BE2C (cell line): ENCODE data around the gene FXYD7.
A peak's percentile ranks its signal among the peaks of the same experiment; 100 is the strongest.

Experiments
- DNase-seq: peaks from one replicate; pipeline ENCODE4 v3.0.0-alpha.2; 2020
- H3K27me3 ChIP-seq: fragments of 250-450 bp; sonication (Bioruptor Pico); 2 replicates; pipeline ENCODE4 v1.5.1; 2020; ENCODE audit warnings: mild to moderate bottlenecking
- H3K36me3 ChIP-seq: fragments of 250-450 bp; sonication (Bioruptor Pico); 2 replicates; pipeline ENCODE4 v1.5.1; 2020; ENCODE audit warnings: mild to moderate bottlenecking
- H3K4me1 ChIP-seq: fragments of 250-450 bp; sonication (Bioruptor Pico); 2 replicates; pipeline ENCODE4 v1.5.1; 2020
- H3K4me3 ChIP-seq: 2 replicates; pipeline ENCODE4 v1.5.1; 2011; ENCODE audit warnings: low read depth, low read length
- H3K9me3 ChIP-seq: fragments of 250-450 bp; sonication (Bioruptor Pico); 2 replicates; pipeline ENCODE4 v1.5.1; 2020
- TF ChIP-seq, protein P1 (sequence below): IDR thresholded peaks from 2 replicates; pipeline ENCODE4 v1.5.1; 2012; ENCODE audit warnings: mild to moderate bottlenecking, low read depth, low read length

Gene FXYD7

GRCh38 chr19:35140962-35141836, 1.9 kb upstream of the FXYD7 start:
- H3K27me3 ChIP-seq: peaks cover 30% of the 10 kb centered on the region
- TF ChIP-seq, protein P1, sequence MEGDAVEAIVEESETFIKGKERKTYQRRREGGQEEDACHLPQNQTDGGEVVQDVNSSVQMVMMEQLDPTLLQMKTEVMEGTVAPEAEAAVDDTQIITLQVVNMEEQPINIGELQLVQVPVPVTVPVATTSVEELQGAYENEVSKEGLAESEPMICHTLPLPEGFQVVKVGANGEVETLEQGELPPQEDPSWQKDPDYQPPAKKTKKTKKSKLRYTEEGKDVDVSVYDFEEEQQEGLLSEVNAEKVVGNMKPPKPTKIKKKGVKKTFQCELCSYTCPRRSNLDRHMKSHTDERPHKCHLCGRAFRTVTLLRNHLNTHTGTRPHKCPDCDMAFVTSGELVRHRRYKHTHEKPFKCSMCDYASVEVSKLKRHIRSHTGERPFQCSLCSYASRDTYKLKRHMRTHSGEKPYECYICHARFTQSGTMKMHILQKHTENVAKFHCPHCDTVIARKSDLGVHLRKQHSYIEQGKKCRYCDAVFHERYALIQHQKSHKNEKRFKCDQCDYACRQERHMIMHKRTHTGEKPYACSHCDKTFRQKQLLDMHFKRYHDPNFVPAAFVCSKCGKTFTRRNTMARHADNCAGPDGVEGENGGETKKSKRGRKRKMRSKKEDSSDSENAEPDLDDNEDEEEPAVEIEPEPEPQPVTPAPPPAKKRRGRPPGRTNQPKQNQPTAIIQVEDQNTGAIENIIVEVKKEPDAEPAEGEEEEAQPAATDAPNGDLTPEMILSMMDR: peak; percentile 44
- DNase-seq: peak; percentile 98

GRCh38 chr19:35141837-35142605, 1.0 kb upstream of the FXYD7 start:
- H3K27me3 ChIP-seq: peaks cover 30% of the 10 kb centered on the region
- H3K9me3 ChIP-seq: no peaks in the 10 kb centered on the region
- peaks cover 4% of the 10 kb centered on the region for H3K4me1 ChIP-seq
- no peak for DNase-seq
- no peak overlapping the region for H3K4me3 ChIP-seq
- no peaks in the 10 kb centered on the region for H3K36me3 ChIP-seq
- TF ChIP-seq, protein P1: no peak

More at GRCh38 chr19:35140962-35141836, 1.9 kb upstream of the FXYD7 start:
- no peaks in the 10 kb centered on the region for H3K9me3 ChIP-seq
- peaks cover 4% of the 10 kb centered on the region for H3K4me1 ChIP-seq
- no peaks in the 10 kb centered on the region for H3K36me3 ChIP-seq
- no peak overlapping the region for H3K4me3 ChIP-seq

DNA sequence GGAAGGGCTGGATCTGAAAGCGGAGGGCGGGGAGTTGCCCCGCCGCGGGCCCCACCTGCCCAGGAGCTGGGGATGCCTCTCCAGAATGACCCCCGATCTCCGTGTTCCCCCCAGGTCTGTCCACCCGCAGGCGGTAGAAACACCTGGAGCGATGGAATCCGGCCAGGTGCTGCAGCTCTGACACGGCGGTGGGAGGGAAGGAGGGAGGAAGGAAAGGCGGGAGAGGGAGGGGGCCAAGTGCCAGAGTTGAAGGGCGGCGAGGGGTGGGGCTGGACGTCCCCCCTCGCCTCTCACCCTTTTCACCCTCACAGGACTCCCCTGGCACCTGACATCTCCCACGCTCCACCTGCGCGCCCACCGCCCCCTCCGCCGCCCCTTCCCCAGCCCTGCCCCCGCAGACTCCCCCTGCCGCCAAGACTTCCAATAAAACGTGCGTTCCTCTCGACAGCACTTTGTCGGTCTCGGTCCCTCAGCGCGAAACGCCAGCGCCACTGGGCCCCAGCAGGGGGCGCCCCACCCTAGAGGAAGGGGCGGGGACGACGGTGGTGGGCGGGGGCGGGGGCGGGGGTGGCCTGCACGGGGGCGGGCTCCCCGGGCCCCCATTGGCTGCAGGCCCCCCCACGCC, 337 bp upstream of the FXYD7 start:
- Histone ChIP-seq H3K4me3 (no peak overlapping the region), H3K9me3 (no peaks in the 10 kb centered on the region), H3K27me3 (peaks cover 30% of the 10 kb centered on the region), H3K36me3 (no peaks in the 10 kb centered on the region), H3K4me1 (peaks cover 4% of the 10 kb centered on the region)
- DNase-seq: peak; percentile 54
- TF ChIP-seq, protein P1: peak; percentile 38

DNA sequence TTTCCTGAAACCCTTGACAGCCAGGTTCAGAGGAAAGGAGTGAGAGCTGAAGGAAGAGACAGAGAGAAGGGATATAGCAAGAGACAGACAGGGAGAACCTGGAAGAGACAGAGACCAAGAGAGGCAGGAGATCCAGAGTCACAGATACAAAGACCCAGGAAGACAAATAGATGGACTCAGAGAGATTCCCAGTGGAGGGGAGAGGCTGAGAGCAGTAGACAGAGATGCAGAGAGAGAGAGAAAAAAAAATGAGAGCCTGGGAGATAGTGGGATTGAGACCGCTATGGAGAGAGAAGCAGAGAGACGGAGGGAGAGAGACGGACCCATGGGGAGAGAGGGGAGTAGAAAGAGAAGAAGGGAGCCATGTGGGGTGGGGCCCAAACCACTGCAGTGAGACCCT, 763 bp downstream of the FXYD7 start:
- DNase-seq: no peak
- peaks cover 30% of the 10 kb centered on the region for H3K27me3 ChIP-seq
- TF ChIP-seq, protein P1: no peak
- H3K4me3 ChIP-seq: no peak overlapping the region
- no peaks in the 10 kb centered on the region for H3K9me3 ChIP-seq
- no peaks in the 10 kb centered on the region for H3K36me3 ChIP-seq
- H3K4me1 ChIP-seq: peaks cover 4% of the 10 kb centered on the region

GRCh38 chr19:35144259-35144599, 1.2 kb downstream of the FXYD7 start:
- no peaks in the 10 kb centered on the region for H3K36me3 ChIP-seq
- no peak overlapping the region for H3K4me3 ChIP-seq
- TF ChIP-seq, protein P1: no peak
- H3K9me3 ChIP-seq: no peaks in the 10 kb centered on the region
- no peak for DNase-seq
- H3K4me1 ChIP-seq: peaks cover 4% of the 10 kb centered on the region
- peaks cover 30% of the 10 kb centered on the region for H3K27me3 ChIP-seq
